Muscle of leg (tissue), 11 donors: ENCODE measurements around the gene TBC1D1. TPM values are rescaled to one million over a fixed set of nuclear protein-coding genes. Genes with fewer than 3 reads are reported as not detected.
A peak's percentile ranks its signal among the peaks of the same experiment; 100 is the strongest.

Experiments
- DNase-seq: peaks from one replicate; pipeline ENCODE4 v3.0.0; 2013
- H3K27ac ChIP-seq: one replicate; pipeline ENCODE4 v1.5.1; 2013; ENCODE audit warnings: mild to moderate bottlenecking, low read length, control low read depth
- H3K27me3 ChIP-seq: one replicate; pipeline ENCODE4 v1.6.1; 2013; ENCODE audit warnings: low read length; ENCODE audit not compliant: control insufficient read depth, insufficient read depth
- H3K36me3 ChIP-seq: one replicate; pipeline ENCODE4 v1.6.1; 2013; ENCODE audit warnings: low read length; ENCODE audit not compliant: control insufficient read depth, insufficient read depth
- H3K4me1 ChIP-seq: one replicate; pipeline ENCODE4 v1.6.1; 2013; ENCODE audit warnings: low read length; ENCODE audit not compliant: control insufficient read depth, insufficient read depth
- H3K4me3 ChIP-seq: one replicate; pipeline ENCODE4 v1.5.1; 2013; ENCODE audit warnings: low read length, control low read depth
- H3K9me3 ChIP-seq: replicated peaks from 2 replicates; pipeline ENCODE4 v1.6.1; 2013; ENCODE audit warnings: low read depth, low read length; ENCODE audit not compliant: control insufficient read depth
- WGBS: methylation state at CpG from one replicate; pipeline ENCODE4 v1.1.5; 2013; ENCODE audit warnings: missing lambda C conversion rate; ENCODE audit not compliant: insufficient coverage; 5-methylcytosine and 5-hydroxymethylcytosine counted together
- polyA plus RNA-seq, 8 donors: library from polyadenylated mRNA; unstranded; fragments of 120-200 nt; gene quantifications; one replicate each; pipeline versions ENCODE4 v1.2.1 to v1.2.3, GENCODE V29; 2013; ENCODE audit warnings: inconsistent platforms in 1 of 8, low replicate concordance in 1 of 8; ENCODE audit not compliant: insufficient read length in 8 of 8, insufficient read depth in 1 of 8
- total RNA-seq: library from RNA; stranded (reverse); fragments of 120-200 nt; gene quantifications from one replicate; pipeline ENCODE4 v1.2.4, GENCODE V29; 2013

TBC1D1 gene
- total and polyA plus RNA-seq, 9 donors: 38.0 to 85.3 (median 55.3) TPM

DNA sequence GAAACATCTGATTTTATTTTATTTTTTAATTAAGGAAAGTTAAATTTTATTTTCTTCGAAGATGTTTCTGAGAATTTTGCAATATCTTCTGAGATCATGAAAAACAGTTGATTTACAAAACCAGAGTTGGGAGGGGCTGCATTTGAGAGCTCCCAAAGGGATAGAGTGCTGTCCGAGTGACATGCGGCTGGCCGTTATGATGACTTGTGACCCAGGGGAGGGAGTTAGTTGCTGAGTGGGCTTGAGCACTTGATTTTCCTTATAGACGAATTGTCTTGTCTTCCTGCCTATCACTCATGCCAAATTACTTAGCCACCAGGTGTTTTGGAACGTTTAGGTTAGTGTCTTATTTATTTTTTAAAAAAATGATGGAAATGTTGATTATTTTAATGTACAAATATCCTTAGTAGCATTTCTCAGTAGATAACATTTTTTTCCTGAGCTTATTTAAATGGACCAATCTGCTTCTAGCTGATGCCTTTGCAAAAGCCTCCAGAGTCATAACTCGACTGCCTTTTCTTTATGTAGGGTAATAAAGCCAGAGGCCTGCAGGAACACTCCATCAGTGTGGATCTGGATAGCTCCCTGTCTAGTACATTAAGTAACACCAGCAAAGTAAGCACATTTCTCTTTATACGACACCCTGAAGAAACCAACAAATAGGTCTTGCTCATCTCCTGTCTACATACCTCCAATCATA lies 154.6 kb downstream of the TBC1D1 start:
- Histone ChIP-seq H3K4me3 (no peak overlapping the region), H3K4me1 (no peaks in the 10 kb centered on the region), H3K36me3 (peaks cover 24% of the 10 kb centered on the region), H3K9me3 (no peaks in the 10 kb centered on the region), H3K27me3 (no peaks in the 10 kb centered on the region), H3K27ac (no peak overlapping the region)
- WGBS: 41% methylated on average over 2 of the region's 8 CpGs
- no peak for DNase-seq

GRCh38 chr4:38046727-38047489 lies 156.0 kb downstream of the TBC1D1 start:
- WGBS: 30% methylated on average over 2 of the region's 5 CpGs
- Histone ChIP-seq H3K27me3 (no peaks in the 10 kb centered on the region), H3K9me3 (no peaks in the 10 kb centered on the region), H3K4me3 (no peak overlapping the region), H3K36me3 (peaks cover 24% of the 10 kb centered on the region), H3K4me1 (no peaks in the 10 kb centered on the region), H3K27ac (no peak overlapping the region)
- no peak for DNase-seq

DNA sequence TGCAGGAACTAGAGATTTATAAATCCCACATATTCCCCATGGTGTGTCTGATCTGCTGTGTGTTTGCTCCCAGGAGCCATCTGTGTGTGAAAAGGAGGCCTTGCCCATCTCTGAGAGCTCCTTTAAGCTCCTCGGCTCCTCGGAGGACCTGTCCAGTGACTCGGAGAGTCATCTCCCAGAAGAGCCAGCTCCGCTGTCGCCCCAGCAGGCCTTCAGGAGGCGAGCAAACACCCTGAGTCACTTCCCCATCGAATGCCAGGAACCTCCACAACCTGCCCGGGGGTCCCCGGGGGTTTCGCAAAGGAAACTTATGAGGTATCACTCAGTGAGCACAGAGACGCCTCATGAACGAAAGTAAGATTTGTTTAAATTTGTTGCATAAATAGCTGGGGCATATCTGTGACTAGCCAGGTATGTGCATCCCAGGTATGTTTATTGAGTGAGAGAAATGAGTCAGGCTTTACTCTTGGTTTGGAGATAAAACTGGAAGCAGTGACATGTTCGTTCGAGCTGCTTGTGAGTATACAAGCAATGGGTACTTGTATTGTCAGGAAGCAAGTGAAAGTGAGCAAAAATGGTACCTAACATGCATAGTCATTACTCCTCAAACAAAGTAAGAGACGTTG lies 158.8 kb downstream of the TBC1D1 start:
- H3K27ac ChIP-seq: no peak overlapping the region
- H3K36me3 ChIP-seq: peaks cover 26% of the 10 kb centered on the region

DNA sequence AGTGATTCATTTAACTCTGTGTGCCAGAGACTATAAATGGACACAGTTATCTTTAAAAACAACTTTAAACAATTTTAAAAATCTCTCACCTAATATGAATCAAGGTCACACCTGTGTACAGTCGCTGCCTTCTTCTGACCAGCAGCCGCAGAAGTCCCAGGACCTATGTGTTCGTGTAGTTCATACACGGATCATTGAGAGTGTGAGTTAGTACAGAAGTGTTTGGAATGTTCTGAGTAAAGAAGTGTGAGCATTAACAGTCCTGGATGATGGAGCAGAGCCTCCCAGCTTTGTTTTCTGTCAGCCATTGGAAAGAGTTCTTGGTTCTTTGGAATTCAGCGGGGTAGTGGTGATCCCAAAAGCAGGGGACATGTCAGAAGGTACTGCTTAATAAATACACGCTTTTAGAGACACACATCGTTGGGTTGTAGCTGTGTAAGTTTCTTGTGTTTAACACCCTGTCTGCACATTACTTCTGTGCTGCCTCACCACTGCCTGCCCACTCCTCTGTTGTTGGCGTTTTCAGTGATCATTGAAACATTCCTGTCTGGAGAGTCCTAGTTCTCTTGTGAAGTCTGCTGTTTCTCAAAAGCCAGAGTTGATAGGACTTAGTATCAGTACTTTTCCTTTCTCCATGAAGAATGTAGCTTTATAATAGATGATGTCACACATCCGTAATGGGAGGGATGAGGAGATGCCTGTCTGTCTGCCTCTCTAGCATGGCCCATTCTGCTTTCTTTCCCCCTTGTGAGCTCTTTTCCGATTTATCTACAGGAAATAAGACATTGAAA lies 159.9 kb downstream of the TBC1D1 start:
- H3K27me3 ChIP-seq: no peaks in the 10 kb centered on the region
- DNase-seq: no peak
- H3K36me3 ChIP-seq: peaks cover 31% of the 10 kb centered on the region
- WGBS: 79% methylated on average over 3 of the region's 10 CpGs
- peaks cover 5% of the 10 kb centered on the region for H3K4me1 ChIP-seq
- peak overlapping the region; percentile 65 for H3K27ac ChIP-seq
- no peaks in the 10 kb centered on the region for H3K9me3 ChIP-seq
- H3K4me3 ChIP-seq: no peak overlapping the region

More for the DNA sequence above, 158.8 kb downstream of the TBC1D1 start:
- no peaks in the 10 kb centered on the region for H3K27me3 ChIP-seq
- no peak overlapping the region for H3K4me3 ChIP-seq
- WGBS: 88% methylated on average over 10 of the region's 15 CpGs
- no peaks in the 10 kb centered on the region for H3K4me1 ChIP-seq
- H3K9me3 ChIP-seq: no peaks in the 10 kb centered on the region
- DNase-seq: no peak

DNA sequence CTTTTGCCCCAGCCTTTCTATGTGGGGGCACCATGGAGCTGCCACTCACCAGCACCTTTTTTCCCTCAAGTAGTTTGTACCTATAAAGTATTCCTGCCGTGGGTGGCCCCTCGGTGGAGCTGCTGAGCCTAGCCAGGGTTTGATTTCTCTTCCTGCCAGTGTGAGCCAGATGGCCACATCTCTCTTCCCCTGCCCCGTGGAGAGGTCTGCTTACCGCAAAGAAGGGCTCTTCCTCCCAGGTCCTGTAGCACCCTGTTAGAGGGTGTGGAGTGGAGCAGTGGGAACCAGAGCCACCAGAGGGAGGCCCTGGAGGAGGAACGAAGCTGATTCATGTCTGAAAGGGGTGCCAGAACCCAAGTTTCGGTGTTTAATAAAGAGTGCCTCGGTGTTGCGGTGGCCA lies 164.7 kb downstream of the TBC1D1 start:
- WGBS: 69% methylated on average over 4 of the region's 8 CpGs
- DNase-seq: no peak
- Histone ChIP-seq H3K36me3 (peaks cover 24% of the 10 kb centered on the region), H3K4me3 (no peak overlapping the region), H3K27me3 (no peaks in the 10 kb centered on the region), H3K27ac (peak overlapping the region; percentile 84), H3K4me1 (peaks cover 17% of the 10 kb centered on the region), H3K9me3 (no peaks in the 10 kb centered on the region)

DNA sequence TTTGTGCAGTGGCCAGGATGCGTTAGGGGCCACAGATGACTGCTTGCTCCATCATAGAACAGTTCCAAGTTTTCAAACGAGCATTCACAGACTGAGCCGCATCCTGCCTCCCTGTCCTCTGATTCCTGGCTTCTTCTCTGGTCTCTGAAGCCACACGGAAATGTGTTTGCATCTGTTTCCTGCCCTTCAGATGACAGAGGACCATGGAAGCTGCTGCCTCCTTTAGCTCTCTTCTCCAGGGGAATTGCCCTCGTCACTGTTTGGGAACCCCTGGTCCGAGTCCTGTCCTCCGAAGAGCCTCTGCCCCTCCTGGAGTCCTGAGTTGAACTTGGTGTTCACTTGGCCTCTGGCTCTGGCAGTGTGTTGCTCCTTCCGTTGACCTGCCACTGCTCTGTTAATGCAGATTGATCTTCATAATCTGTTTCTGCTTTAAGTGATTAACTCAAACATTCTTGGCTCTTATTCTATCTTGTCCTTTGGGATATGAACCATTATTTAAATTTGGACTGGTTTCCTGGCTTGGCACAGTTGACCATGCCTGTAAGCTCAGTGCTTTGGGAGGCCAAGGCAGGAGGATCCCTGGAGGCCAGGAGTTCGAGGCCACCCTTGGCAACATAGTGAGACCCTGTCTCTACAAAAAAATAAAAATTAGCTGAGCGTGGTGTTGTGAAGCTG lies 165.3 kb downstream of the TBC1D1 start:
- H3K36me3 ChIP-seq: peaks cover 29% of the 10 kb centered on the region
- peak; percentile 62 for DNase-seq
- no peaks in the 10 kb centered on the region for H3K27me3 ChIP-seq
- no peak overlapping the region for H3K4me3 ChIP-seq
- peak overlapping the region; percentile 84 for H3K27ac ChIP-seq
- 35% methylated on average over 9 of the region's 10 CpGs for WGBS
- H3K9me3 ChIP-seq: no peaks in the 10 kb centered on the region
- peaks cover 17% of the 10 kb centered on the region for H3K4me1 ChIP-seq

DNA sequence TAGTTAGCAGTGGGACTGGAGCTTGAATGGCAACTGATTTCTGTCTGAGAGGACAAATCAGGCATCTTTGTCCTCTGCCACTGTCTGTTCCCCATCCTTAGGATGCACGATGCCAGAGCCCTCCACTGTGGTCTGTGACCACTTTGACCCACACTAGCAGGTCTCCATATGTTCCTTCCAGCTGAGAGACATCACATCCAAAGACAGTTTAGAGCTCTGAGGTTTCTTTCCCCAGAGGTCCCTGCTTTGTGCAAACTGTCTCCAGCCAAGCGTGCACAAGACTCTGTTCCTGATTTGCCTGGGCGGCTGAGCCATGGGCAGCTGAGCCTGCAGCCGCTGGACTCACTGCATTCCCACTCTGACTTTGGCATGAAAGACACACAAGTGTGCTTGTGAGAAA lies 167.3 kb downstream of the TBC1D1 start:
- 34% methylated on average over 4 of the region's 4 CpGs for WGBS
- Histone ChIP-seq H3K27me3 (no peaks in the 10 kb centered on the region), H3K36me3 (peaks cover 26% of the 10 kb centered on the region), H3K27ac (no peak overlapping the region), H3K4me3 (no peak overlapping the region), H3K9me3 (no peaks in the 10 kb centered on the region), H3K4me1 (peaks cover 24% of the 10 kb centered on the region)
- no peak for DNase-seq

DNA sequence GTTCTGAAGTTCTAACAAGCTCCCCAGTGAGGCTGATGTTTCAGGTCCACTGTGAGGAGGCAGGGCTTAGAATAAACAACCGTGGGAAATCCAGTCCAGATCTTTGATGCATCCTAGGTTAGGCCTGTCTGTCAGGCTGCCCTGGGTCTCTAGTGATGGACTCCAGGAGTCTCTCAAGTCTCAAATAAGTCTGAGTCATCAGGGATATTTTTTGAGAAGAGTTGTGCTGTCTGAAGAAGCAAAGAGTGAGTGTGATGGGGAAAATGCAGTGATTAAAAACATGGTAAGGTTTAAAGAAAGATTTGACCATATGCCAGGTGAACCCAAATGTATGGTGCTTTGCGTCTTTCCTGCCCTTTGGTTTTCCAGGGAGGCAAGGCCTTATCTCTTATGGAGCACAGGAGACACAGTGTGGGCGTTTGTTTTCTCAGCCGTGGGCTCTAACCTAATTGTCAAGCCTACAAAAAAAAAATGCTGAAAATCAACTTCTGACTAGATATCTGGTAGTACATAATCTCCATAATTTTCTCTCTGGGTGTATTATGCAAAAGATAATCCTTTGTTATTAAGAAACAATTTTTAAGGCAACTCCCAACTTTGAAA lies 170.0 kb downstream of the TBC1D1 start:
- H3K27me3 ChIP-seq: no peaks in the 10 kb centered on the region
- H3K27ac ChIP-seq: no peak overlapping the region
- H3K4me1 ChIP-seq: peaks cover 18% of the 10 kb centered on the region
- no peak overlapping the region for H3K4me3 ChIP-seq
- 13% methylated on average over 1 of the region's 4 CpGs for WGBS
- peaks cover 14% of the 10 kb centered on the region for H3K36me3 ChIP-seq
- no peak for DNase-seq
- H3K9me3 ChIP-seq: no peaks in the 10 kb centered on the region

GRCh38 chr4:38062088-38062775 lies 171.3 kb downstream of the TBC1D1 start:
- DNase-seq: peak; percentile 93
- peaks cover 12% of the 10 kb centered on the region for H3K4me1 ChIP-seq
- 0% methylated on average over 3 of the region's 11 CpGs for WGBS
- no peaks in the 10 kb centered on the region for H3K9me3 ChIP-seq
- H3K36me3 ChIP-seq: peaks cover 11% of the 10 kb centered on the region
- H3K27ac ChIP-seq: peak overlapping the region; percentile 43
- H3K4me3 ChIP-seq: peak overlapping the region; percentile 16
- no peaks in the 10 kb centered on the region for H3K27me3 ChIP-seq
